Transverse colon (tissue), 4 donors: ENCODE results near the gene PRKCA. TPM values are rescaled to one million over a fixed set of nuclear protein-coding genes. Genes with fewer than 3 reads are reported as not detected.
A peak's percentile ranks its signal among the peaks of the same experiment; 100 is the strongest.

Experiments used
- DNase-seq: peaks from one replicate; pipeline ENCODE4 v3.0.0-alpha.2; 2019
- H3K27ac ChIP-seq, 4 donors: fragments of 200-600 bp; sonication (generic); 2 replicates each; pipeline ENCODE4 v1.5.1; 2016 to 2018; ENCODE audit warnings: inconsistent platforms in 4 of 4
- H3K27me3 ChIP-seq: fragments of 200-600 bp; sonication (generic); 2 replicates; pipeline ENCODE4 v1.5.1; 2017; ENCODE audit warnings: inconsistent platforms
- H3K36me3 ChIP-seq, 4 donors: fragments of 200-600 bp; sonication (generic); 2 replicates each; pipeline ENCODE4 v1.5.1; 2017 to 2019; ENCODE audit warnings: inconsistent platforms in 4 of 4
- H3K4me1 ChIP-seq, 4 donors: fragments of 200-600 bp; sonication (generic); 2 replicates each; pipeline ENCODE4 v1.5.1; 2017 to 2020; ENCODE audit warnings: inconsistent platforms in 4 of 4
- H3K4me3 ChIP-seq, 4 donors: fragments of 200-600 bp; sonication (generic); 1 replicate in 1 of 4; 2 replicates in 3 of 4; pipeline versions ENCODE4 v1.5.1 to v1.6.1; 2017 to 2019; ENCODE audit warnings: inconsistent platforms in 4 of 4
- H3K9me3 ChIP-seq, 2 donors: fragments of 200-600 bp; sonication (generic); 2 replicates each; pipeline ENCODE4 v1.5.1; 2017 to 2019; ENCODE audit warnings: inconsistent platforms in 2 of 2
- CTCF ChIP-seq, 5 experiments: fragments of 200-600 bp in 3 of 5; fragments of 450-650 bp in 2 of 5; sonication (generic) in 3 of 5; IDR thresholded peaks; 1 replicate in 2 of 5; 2 replicates in 3 of 5; pipeline ENCODE4 v1.5.1; 2016 to 2017; ENCODE audit warnings: antibody characterized with exemption in 5 of 5, inconsistent platforms in 3 of 5, mild to moderate bottlenecking in 2 of 5, moderate library complexity in 1 of 5
- EP300 ChIP-seq: sonication (generic); formaldehyde crosslinking; IDR thresholded peaks from one replicate; pipeline ENCODE4 v1.6.1; 2017; ENCODE audit warnings: antibody characterized with exemption, low read depth
- POLR2A ChIP-seq: fragments of 450-650 bp; IDR thresholded peaks from one replicate; pipeline ENCODE4 v1.6.1; 2016; ENCODE audit warnings: antibody characterized with exemption, mild to moderate bottlenecking, moderate library complexity
- POLR2AphosphoS5 ChIP-seq, 3 donors: sonication (generic); formaldehyde crosslinking; IDR thresholded peaks; one replicate each; pipeline ENCODE4 v1.6.1; 2016; ENCODE audit warnings: antibody characterized with exemption in 3 of 3
- WGBS, 2 donors: methylation state at CpG; one replicate each; pipeline ENCODE4 v1.1.5; 2018; ENCODE audit warnings: low coverage in 1 of 2; 5-methylcytosine and 5-hydroxymethylcytosine counted together
- in situ Hi-C, 4 donors: fragments of 200-750 bp; cut with MboI; loops; one replicate each; pipeline versions ENCODE4 v1.15.0 to v1.15.1; 2017; ENCODE audit warnings: low sequenced_read_pairs in 3 of 4, low pct_ligation_motif_present in 1 of 4, low pct_unique_long_range_greater_than_20kb in 1 of 4
- intact Hi-C: fragments of 100-400 bp; cut with DNase I; formaldehyde crosslinking; loops from one replicate; pipeline ENCODE4 v1.15.1; 2023; ENCODE audit warnings: low total_unique reads
- total RNA-seq, 4 donors: library from RNA; depleted of rRNA; stranded (reverse); fragments of >200 nt; gene quantifications; one replicate each; pipeline ENCODE4 v1.1.0, GENCODE V29; 2016

The PRKCA gene
- total RNA-seq, 4 donors from 2014 or later: 16.1 to 49.7 (median 31.7) TPM

DNA sequence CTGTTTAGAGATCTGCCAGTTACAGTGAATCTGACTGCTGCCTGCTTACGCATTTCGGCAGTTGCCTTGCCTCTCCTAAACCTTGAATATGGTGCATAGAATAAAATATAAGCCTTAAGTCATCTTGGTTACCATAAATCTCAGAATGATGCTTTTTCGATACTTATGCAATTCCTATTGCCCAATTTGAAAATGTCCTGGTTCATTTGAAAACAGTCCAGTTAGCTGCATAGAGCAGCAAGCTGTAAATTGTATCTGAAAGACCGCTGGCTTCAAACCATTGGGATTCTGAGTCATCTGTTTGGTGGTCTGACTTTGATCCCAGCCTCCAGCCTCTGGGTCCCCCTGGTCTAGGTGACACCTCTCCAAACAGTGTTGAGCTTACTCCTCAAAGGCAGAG lies 2.7 kb upstream of the PRKCA start:
- Histone ChIP-seq H3K27ac (no peak overlapping the region), H3K4me1 (peaks cover 0 to 19% (median 10%) of the 10 kb centered on the region in 4 donors), H3K27me3 (no peaks in the 10 kb centered on the region), H3K9me3 (no peaks in the 10 kb centered on the region), H3K36me3 (no peaks in the 10 kb centered on the region), H3K4me3 (no peak overlapping the region)
- WGBS, 2 donors: 99% methylated on average over 4 of the region's 4 CpGs; no CpG with 5 or more reads in 1 of the 2 donors
- no peak for DNase-seq
- intact Hi-C loops: no loop called here
- TF ChIP-seq EP300: no peak
- no peak for TF ChIP-seq CTCF (IDR thresholded peaks at IDR 0.05)
- TF ChIP-seq POLR2AphosphoS5 (IDR thresholded peaks at IDR 0.05): no peak
- TF ChIP-seq POLR2A: no peak
- in situ Hi-C loops: no loop called here

DNA sequence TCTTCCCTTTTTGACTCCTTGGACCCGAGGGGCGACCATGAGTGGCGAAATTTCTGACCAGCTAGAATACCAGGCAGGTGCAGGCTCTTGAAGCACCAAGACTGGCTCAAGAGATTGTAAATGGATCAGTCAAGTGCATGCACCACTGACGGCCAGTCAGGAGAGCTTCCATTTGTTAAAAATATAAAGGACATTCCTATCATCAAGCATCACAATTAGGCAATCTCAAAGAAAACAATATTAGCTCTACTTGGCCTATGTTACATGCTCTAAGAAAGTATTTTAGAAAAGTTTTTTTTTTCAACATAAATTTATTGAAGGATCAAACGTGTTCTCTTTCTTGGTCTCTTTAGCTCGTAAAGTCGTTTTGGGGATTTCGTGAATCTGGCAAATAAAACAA lies 1.5 kb upstream of the PRKCA start:
- 77 to 78% methylated on average over 4 to 8 of the region's 8 CpGs for WGBS, 2 donors
- Histone ChIP-seq H3K4me1 (peaks cover 0 to 29% (median 11%) of the 10 kb centered on the region in 4 donors), H3K27ac (no peak overlapping the region), H3K36me3 (no peaks in the 10 kb centered on the region), H3K27me3 (no peaks in the 10 kb centered on the region), H3K9me3 (no peaks in the 10 kb centered on the region), H3K4me3 (no peak overlapping the region)
- DNase-seq: no peak
- TF ChIP-seq POLR2A (no peak), CTCF (IDR thresholded peaks at IDR 0.05) (no peak), EP300 (no peak), POLR2AphosphoS5 (IDR thresholded peaks at IDR 0.05) (no peak)
- intact Hi-C loops: no loop called here
- in situ Hi-C loops: no loop called here

- intact Hi-C loops: no loop called here
- Histone ChIP-seq H3K36me3 (no peaks in the 10 kb centered on the region), H3K9me3 (no peaks in the 10 kb centered on the region), H3K27me3 (no peaks in the 10 kb centered on the region), H3K4me1 (peaks cover 0 to 33% (median 12%) of the 10 kb centered on the region in 4 donors), H3K27ac (peak overlapping the region in 3 of 4 donors; percentile 80 to 94 (median 87)), H3K4me3 (peak overlapping the region; percentile 71 to 84 (median 79))
- in situ Hi-C loops: no loop called here
- WGBS, 2 donors: 35 to 38% methylated on average over 8 to 14 of the region's 14 CpGs
- TF ChIP-seq POLR2A (no peak), POLR2AphosphoS5 (IDR thresholded peaks at IDR 0.05) (no peak), CTCF (IDR thresholded peaks at IDR 0.05) (no peak), EP300 (no peak)
- DNase-seq: peak; percentile 10
These were observed 998 bp upstream of the PRKCA start for GRCh38 chr17:66301367-66301863.

GRCh38 chr17:66302761-66303626 lies 581 bp downstream of the PRKCA start:
- Histone ChIP-seq H3K27ac (peak overlapping the region; percentile 76 to 94 (median 92)), H3K4me1 (peaks cover 0 to 33% (median 14%) of the 10 kb centered on the region in 4 donors), H3K36me3 (no peaks in the 10 kb centered on the region), H3K27me3 (no peaks in the 10 kb centered on the region), H3K4me3 (peak overlapping the region; percentile 71 to 86 (median 80)), H3K9me3 (no peaks in the 10 kb centered on the region)
- intact Hi-C loops: no loop called here
- DNase-seq: peak; percentile 72
- in situ Hi-C loops: no loop called here
- 1% methylated on average over 50 of the region's 91 CpGs; no CpG with 5 or more reads in 1 of the 2 donors for WGBS, 2 donors
- TF ChIP-seq POLR2A (peak; percentile 26), EP300 (no peak), CTCF (IDR thresholded peaks at IDR 0.05) (no peak), POLR2AphosphoS5 (IDR thresholded peaks at IDR 0.05) (peak in 2 of 3 donors; percentile 11 to 45)
